ENCODE data around the gene APC2. TPM values are rescaled to one million over a fixed set of nuclear protein-coding genes. Genes with fewer than 3 reads are reported as not detected.

APC2 gene
- total RNA-seq, 2 experiments from 2014 or later = 0.57 to 5.5 TPM

DNA sequence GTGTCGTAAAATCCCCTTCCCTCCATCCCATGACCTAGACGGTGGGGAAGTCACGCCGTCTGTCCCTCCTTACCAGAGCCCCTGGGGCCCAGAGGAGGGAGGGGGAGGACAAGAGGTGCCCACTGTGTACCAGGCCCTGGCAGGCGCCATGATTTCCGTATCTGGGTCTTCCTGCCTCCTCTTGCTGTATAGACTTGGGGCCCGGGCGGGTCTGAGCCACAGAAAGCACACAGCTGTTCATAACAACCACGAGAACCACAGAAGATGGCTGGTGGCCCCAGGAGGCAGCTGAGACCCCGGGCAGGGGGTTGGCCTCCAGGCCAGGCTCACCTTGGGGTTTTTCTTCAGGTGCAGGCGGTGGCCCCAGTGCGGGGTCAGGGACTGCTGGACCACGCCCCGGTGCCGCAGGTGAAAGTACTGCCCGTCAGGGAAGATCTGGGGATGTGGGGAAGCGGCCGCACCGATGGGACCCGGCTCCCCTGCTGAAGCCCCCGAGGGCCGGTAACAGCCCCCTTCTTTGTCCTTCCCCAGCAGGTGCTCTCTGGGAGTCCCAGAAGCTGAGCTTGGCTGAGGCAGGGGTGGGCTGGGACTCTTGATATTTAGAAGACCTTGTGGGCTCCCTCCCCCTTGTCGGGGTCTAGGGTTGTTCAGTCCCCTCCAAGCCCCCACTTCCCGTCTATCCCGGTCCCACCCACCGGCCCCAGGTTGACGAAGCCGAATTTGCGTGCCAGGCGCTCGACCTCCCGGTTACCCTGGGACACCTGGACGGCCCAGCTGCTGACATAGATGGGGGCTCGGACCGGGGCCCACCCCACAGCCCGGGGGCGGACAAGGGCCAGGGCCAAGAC lies 39.8 kb downstream of the APC2 start:
- intact Hi-C loops (cut with micrococcal nuclease; ENCODE audit: unreplicated experiment) = no loop called here
- ChIA-PET CTCF (ENCODE audit: unreplicated experiment) (no interaction called here), POLR2A (no interaction called here)
- H3K79me2 ChIP-seq (ENCODE audit: insufficient read depth, low read depth, low read length) = no peaks in the 10 kb centered on the region
- H3K36me3 ChIP-seq (ENCODE audit: insufficient read depth, low read length) = no peaks in the 10 kb centered on the region
- H3K9me2 ChIP-seq (ENCODE audit: insufficient read depth, low read length) = no peaks in the 10 kb centered on the region
- H2AFZ ChIP-seq (ENCODE audit: low read length) = peak overlapping the region; percentile 61
- TF ChIP-seq CTCF (conservative IDR thresholded peaks at IDR 0.05; ENCODE audit: low read length) (no peak), EZH2phosphoT487 (IDR thresholded peaks at IDR 0.05; ENCODE audit: borderline replicate concordance, low read depth, low read length) (no peak)
- H3K4me1 ChIP-seq (ENCODE audit: insufficient read depth, low read length, poor library complexity, severe bottlenecking) = peaks cover 16% of the 10 kb centered on the region
- no peak for DNase-seq (ENCODE audit: low spot score)
- H4K20me1 ChIP-seq (ENCODE audit: insufficient read depth, low read length) = no peaks in the 10 kb centered on the region
- H3K27ac ChIP-seq (ENCODE audit: low read depth, low read length, poor library complexity, severe bottlenecking) = peak overlapping the region; percentile 34
- BruUV-seq (replicated peaks) = no TSS peak
- peak overlapping the region; percentile 82 for H3K4me2 ChIP-seq (ENCODE audit: low read length)
- no peaks in the 10 kb centered on the region for H3K9me3 ChIP-seq (ENCODE audit: low read length)
- peak overlapping the region; percentile 68 for H3K4me3 ChIP-seq (ENCODE audit: low read depth, low read length, poor library complexity, severe bottlenecking)

- ChIA-PET CTCF (ENCODE audit: unreplicated experiment) (interaction anchor here (0.6 kb wide), 1 partner anchor 328 kb away, joined by 4 read pairs; no protein-coding TSS in a partner anchor), POLR2A (interaction anchor here (0.6 kb wide), 1 partner anchor 58 kb away, joined by 3 read pairs; no protein-coding TSS in a partner anchor)
- H3K9me3 ChIP-seq (ENCODE audit: low read length) = no peaks in the 10 kb centered on the region
- H4K20me1 ChIP-seq (ENCODE audit: insufficient read depth, low read length) = no peaks in the 10 kb centered on the region
- peak within 1 kb of the TSS; percentile 68 for H3K4me3 ChIP-seq (ENCODE audit: low read depth, low read length, poor library complexity, severe bottlenecking)
- no peaks in the 10 kb centered on the region for H3K79me2 ChIP-seq (ENCODE audit: insufficient read depth, low read depth, low read length)
- intact Hi-C loops (cut with micrococcal nuclease; ENCODE audit: unreplicated experiment) = no loop called here
- peaks cover 16% of the 10 kb centered on the region for H3K4me1 ChIP-seq (ENCODE audit: insufficient read depth, low read length, poor library complexity, severe bottlenecking)
- peak within 1 kb of the TSS; percentile 82 for H3K4me2 ChIP-seq (ENCODE audit: low read length)
- DNase-seq (ENCODE audit: low spot score) = peak; percentile 98
- H2AFZ ChIP-seq (ENCODE audit: low read length) = peak within 1 kb of the TSS; percentile 61
- H3K9me2 ChIP-seq (ENCODE audit: insufficient read depth, low read length) = no peaks in the 10 kb centered on the region
- H3K36me3 ChIP-seq (ENCODE audit: insufficient read depth, low read length) = no peaks in the 10 kb centered on the region
- peak within 1 kb of the TSS; percentile 34 for H3K27ac ChIP-seq (ENCODE audit: low read depth, low read length, poor library complexity, severe bottlenecking)
- no peak for TF ChIP-seq CTCF (conservative IDR thresholded peaks at IDR 0.05; ENCODE audit: low read length)
- no peak for TF ChIP-seq EZH2phosphoT487 (IDR thresholded peaks at IDR 0.05; ENCODE audit: borderline replicate concordance, low read depth, low read length)
- no TSS peak for BruUV-seq (replicated peaks)
Measured at GRCh38 chr19:1490311-1491113, 40.6 kb downstream of the APC2 start, which contains the start of gene PCSK4. Gene PCSK4 (minus strand): TSS chr19:1490350. CDS start chr19:1490346, 4 bp downstream.
